MCF 10A (cell line): Measurements from ENCODE around the gene MB. TPM values are rescaled to one million over a fixed set of nuclear protein-coding genes. Genes with fewer than 3 reads are reported as not detected.

Source experiments
- BruUV-seq: library from RNA; stranded (reverse); fragments of 400-500 nt; replicated peaks from 2 replicates; lab custom pipeline; 2021; lab: Mats Ljungman, UMichigan
- CTCF ChIA-PET: fragments of 300-600 bp; sonication (Branson Sonifier 250); formaldehyde crosslinking; extraction: SDS; loops from one replicate; lab custom pipeline; 2021; ENCODE audit warnings: antibody characterized with exemption, inconsistent platforms; lab: Yijun Ruan, JAX
- POLR2A ChIA-PET: fragments of 300-600, 350-650 bp; sonication (Branson Sonifier 250); formaldehyde crosslinking; extraction: SDS; loops from one replicate; lab custom pipeline; 2020; ENCODE audit warnings: antibody characterized with exemption, inconsistent platforms; lab: Yijun Ruan, JAX
- DNase-seq: peaks from one replicate; pipeline ENCODE4 v3.0.0-alpha.2; 2018; ENCODE audit not compliant: unreplicated experiment
- H3K27ac Mint-ChIP-seq: one replicate; pipeline ENCODE4 v1.8.0; 2022; ENCODE audit warnings: mild to moderate bottlenecking, low read depth, mixed read lengths; ENCODE audit not compliant: unreplicated experiment
- H3K27me3 Mint-ChIP-seq: one replicate; pipeline ENCODE4 v1.8.0; 2022; ENCODE audit warnings: mixed read lengths; ENCODE audit not compliant: insufficient read depth, unreplicated experiment
- H3K36me3 Mint-ChIP-seq: one replicate; pipeline ENCODE4 v1.8.0; 2022; ENCODE audit warnings: mild to moderate bottlenecking, moderate library complexity, mixed read lengths; ENCODE audit not compliant: insufficient read depth, unreplicated experiment
- H3K4me1 Mint-ChIP-seq: one replicate; pipeline ENCODE4 v1.8.0; 2022; ENCODE audit warnings: mixed read lengths; ENCODE audit not compliant: insufficient read depth, unreplicated experiment
- H3K4me3 Mint-ChIP-seq: one replicate; pipeline ENCODE4 v1.8.0; 2022; ENCODE audit warnings: mild to moderate bottlenecking, moderate library complexity, mixed read lengths; ENCODE audit not compliant: unreplicated experiment
- H3K9me3 Mint-ChIP-seq: one replicate; pipeline ENCODE4 v1.8.0; 2022; ENCODE audit warnings: mixed read lengths; ENCODE audit not compliant: unreplicated experiment
- intact Hi-C: fragments of 100-400 bp; cut with micrococcal nuclease; formaldehyde crosslinking; loops from 2 replicates; pipeline ENCODE4 v1.14.1; 2022
- total RNA-seq: library from RNA; stranded (reverse); gene quantifications from 2 replicates; pipeline ENCODE4 v1.2.3, GENCODE V29; 2022
- TF ChIP-seq, protein P1 (sequence below): fragments of 200-600 bp; IDR thresholded peaks from one replicate; pipeline ENCODE4 v1.8.0; 2022; ENCODE audit warnings: antibody characterized with exemption, mild to moderate bottlenecking; ENCODE audit not compliant: unreplicated experiment

Gene MB
- total RNA-seq, 1 experiment from 2014 or later, result not detected

DNA sequence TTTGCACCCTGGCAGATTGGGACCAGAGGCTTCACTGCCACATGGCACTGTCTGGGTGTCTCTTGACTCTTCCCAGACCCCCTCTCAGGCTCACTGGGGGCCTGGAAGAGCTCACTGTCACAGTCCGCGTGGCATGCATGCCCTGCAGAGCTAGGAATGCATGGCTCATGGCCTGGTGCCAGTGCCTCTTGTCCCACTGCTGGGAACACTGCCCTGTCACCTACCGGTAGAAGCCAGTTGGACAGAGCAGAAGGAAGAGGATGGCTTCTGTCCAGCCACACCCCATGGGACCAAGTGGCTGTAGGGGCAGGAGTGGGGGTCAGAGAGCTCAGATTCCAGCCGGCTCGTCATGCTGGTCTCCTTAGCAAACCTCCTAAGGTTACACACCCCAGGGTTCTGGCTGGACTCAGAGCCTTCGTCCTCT lies 29.7 kb downstream of the MB start:
- no peaks in the 10 kb centered on the region for H3K36me3 Mint-ChIP-seq
- TF ChIP-seq, protein P1, sequence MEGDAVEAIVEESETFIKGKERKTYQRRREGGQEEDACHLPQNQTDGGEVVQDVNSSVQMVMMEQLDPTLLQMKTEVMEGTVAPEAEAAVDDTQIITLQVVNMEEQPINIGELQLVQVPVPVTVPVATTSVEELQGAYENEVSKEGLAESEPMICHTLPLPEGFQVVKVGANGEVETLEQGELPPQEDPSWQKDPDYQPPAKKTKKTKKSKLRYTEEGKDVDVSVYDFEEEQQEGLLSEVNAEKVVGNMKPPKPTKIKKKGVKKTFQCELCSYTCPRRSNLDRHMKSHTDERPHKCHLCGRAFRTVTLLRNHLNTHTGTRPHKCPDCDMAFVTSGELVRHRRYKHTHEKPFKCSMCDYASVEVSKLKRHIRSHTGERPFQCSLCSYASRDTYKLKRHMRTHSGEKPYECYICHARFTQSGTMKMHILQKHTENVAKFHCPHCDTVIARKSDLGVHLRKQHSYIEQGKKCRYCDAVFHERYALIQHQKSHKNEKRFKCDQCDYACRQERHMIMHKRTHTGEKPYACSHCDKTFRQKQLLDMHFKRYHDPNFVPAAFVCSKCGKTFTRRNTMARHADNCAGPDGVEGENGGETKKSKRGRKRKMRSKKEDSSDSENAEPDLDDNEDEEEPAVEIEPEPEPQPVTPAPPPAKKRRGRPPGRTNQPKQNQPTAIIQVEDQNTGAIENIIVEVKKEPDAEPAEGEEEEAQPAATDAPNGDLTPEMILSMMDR, result no peak
- no TSS peak for BruUV-seq
- no peak overlapping the region for H3K4me3 Mint-ChIP-seq
- peaks cover 22% of the 10 kb centered on the region for H3K4me1 Mint-ChIP-seq
- no peaks in the 10 kb centered on the region for H3K9me3 Mint-ChIP-seq
- no peaks in the 10 kb centered on the region for H3K27me3 Mint-ChIP-seq
- CTCF ChIA-PET, result interaction anchor here (0.6 to 1.5 kb wide), 3 partner anchors 29 to 629 kb away, joined by 3 to 4 read pairs (median 3); no protein-coding TSS in a partner anchor
- H3K27ac Mint-ChIP-seq, result no peak overlapping the region
- intact Hi-C loops, result no loop called here
- no peak for DNase-seq
- POLR2A ChIA-PET, result interaction anchor here (0.6 kb wide), 2 partner anchors 40 to 123 kb away, joined by 3 to 5 read pairs; no protein-coding TSS in a partner anchor

DNA sequence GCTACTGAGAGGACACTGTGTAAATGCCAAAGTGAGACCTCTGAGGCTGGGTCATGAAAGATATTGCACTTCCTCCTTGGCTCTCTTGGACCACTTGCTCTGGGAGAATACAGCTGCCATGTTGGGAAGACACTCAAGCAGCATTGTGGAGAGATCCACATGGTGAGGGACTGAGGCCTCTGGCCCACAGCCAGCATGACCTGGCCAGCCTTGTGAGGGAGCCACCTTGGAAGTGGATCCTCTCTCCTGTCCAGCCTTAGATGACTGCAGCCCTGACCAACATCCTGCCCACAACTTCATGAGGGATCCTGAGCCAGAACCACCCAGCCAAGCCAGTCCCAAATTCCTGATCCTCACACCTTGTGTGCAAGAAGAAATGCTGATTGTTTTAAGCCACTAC lies 30.4 kb downstream of the MB start:
- intact Hi-C loops, result no loop called here
- no peaks in the 10 kb centered on the region for H3K36me3 Mint-ChIP-seq
- POLR2A ChIA-PET, result interaction anchor here (0.6 kb wide), 1 partner anchor 122 kb away, joined by 3 read pairs; no protein-coding TSS in a partner anchor
- BruUV-seq, result no TSS peak
- H3K27me3 Mint-ChIP-seq, result no peaks in the 10 kb centered on the region
- H3K27ac Mint-ChIP-seq, result no peak overlapping the region
- CTCF ChIA-PET, result interaction anchor here (1.5 kb wide), 1 partner anchor 40 kb away, joined by 3 read pairs; no protein-coding TSS in a partner anchor
- TF ChIP-seq, protein P1, result no peak
- no peak overlapping the region for H3K4me3 Mint-ChIP-seq
- H3K4me1 Mint-ChIP-seq, result peaks cover 21% of the 10 kb centered on the region
- DNase-seq, result no peak
- no peaks in the 10 kb centered on the region for H3K9me3 Mint-ChIP-seq

DNA sequence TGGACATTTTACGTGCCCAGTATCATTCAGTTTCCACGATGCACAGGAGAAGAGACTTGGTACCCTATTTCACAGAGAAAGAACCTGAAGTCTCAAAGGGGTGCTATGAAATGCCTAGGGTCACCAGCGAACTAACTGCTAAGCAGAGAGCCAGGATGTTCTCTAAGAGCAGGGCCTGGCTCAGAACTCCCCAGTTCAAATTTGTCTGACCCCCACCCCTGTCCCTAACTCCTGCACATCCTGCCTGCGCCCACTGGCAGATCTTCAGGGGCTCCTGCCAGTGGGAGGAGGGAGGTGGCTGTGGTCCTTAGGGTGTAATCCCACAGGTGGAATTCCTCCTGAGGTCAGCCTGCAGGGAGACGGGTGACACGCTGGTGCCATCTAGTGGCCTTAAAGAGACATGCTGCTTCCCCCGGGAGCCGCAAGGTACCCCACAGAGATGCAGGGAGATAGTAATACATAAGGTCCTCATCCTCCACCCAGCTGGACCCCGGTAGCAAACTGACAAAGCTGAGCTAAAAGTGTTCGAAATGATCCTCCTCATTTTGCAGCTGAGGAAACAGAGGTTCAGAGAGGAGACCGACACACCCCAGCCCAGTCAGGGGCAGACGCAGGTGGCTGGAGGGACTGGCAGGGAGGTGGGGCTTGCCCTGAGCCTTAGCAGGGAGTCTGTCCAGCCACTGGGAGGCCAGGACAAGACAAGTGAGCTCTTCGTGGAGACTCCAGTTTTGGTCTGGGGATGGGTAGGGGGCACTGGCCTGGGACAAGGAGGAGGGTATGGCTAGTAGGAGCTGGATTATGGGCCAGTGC lies 34.1 kb downstream of the MB start:
- DNase-seq, result peak; percentile 61
- Mint-ChIP-seq H3K4me1 (peaks cover 4% of the 10 kb centered on the region), H3K36me3 (no peaks in the 10 kb centered on the region), H3K27me3 (no peaks in the 10 kb centered on the region), H3K27ac (no peak overlapping the region), H3K4me3 (no peak overlapping the region), H3K9me3 (peaks cover 6% of the 10 kb centered on the region)
- POLR2A ChIA-PET, result no interaction called here
- TF ChIP-seq, protein P1, result peak; percentile 91
- BruUV-seq, result no TSS peak
- intact Hi-C loops, result loop anchor here (1.0 kb wide), 3 partner anchors 40 to 233 kb away; no protein-coding TSS in a partner anchor
- CTCF ChIA-PET, result interaction anchor here (0.5 to 6.4 kb wide), 57 partner anchors 9 to 554 kb away, joined by 3 to 234 read pairs (median 4); no protein-coding TSS in a partner anchor

DNA sequence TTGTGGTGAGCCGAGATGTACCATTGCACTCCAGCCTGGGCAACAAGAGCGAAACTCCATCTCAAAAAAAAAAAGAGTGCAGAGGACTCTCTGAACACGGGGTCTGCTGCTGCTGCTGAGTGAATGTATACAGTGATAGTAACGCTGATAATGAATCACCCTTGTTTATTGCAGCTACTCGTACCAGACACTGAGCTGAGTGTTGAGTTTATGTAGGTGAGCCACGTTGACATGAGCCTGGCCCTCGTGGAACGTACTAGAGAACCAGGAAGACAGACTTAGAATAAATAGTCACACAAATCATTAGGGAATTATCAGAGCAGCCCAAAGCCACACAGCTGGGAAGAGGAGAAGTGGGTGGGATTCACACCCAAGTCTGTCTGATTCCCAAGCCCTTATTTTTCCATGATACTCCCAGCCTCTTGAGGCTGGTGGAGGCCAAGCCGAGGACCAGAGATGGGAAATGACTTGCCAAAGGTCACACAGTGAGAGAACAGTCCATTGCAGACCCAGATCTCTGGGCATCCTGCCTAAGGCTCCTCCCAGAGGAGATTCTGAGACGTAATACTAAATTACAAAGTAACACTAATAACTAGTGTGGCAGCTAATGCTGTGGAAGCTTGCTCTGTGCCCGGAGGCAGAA lies 34.8 kb downstream of the MB start:
- Mint-ChIP-seq H3K27ac (no peak overlapping the region), H3K4me1 (peaks cover 4% of the 10 kb centered on the region)
- BruUV-seq, result no TSS peak

More for the DNA sequence above, 34.8 kb downstream of the MB start:
- ChIA-PET CTCF (interaction anchor here (0.6 to 6.4 kb wide), 32 partner anchors 9 to 554 kb away, joined by 3 to 234 read pairs (median 4); no protein-coding TSS in a partner anchor), POLR2A (interaction anchor here (1.1 kb wide), 1 partner anchor 13 kb away, joined by 3 read pairs; no protein-coding TSS in a partner anchor)
- TF ChIP-seq, protein P1, result no peak
- peaks cover 12% of the 10 kb centered on the region for H3K9me3 Mint-ChIP-seq
- intact Hi-C loops, result no loop called here
- no peak for DNase-seq
- no peak overlapping the region for H3K4me3 Mint-ChIP-seq
- no peaks in the 10 kb centered on the region for H3K36me3 Mint-ChIP-seq
- no peaks in the 10 kb centered on the region for H3K27me3 Mint-ChIP-seq
